ENCODE data around the gene BORA.

- no peak for TF ChIP-seq CTCF (conservative IDR thresholded peaks at IDR 0.05; ENCODE audit: low read depth in 2 of 2)
- TF ChIP-seq EZH2 (IDR thresholded peaks at IDR 0.05; ENCODE audit: low read depth, unreplicated experiment) = no peak
Measured at GRCh38 chr13:72788831-72789230, 61.1 kb downstream of the BORA start.
